Measurements from ENCODE around the gene CRYAB.
"Not testable (repeated sequence)": the region's sequence is repeated elsewhere in the genome, so short reads cannot be mapped to it uniquely, and the experiment has no call there.

CRYAB gene

GRCh38 chr11:111906680-111907079 is 4.9 kb downstream of the CRYAB start:
- no peak for DNase-seq

GRCh38 chr11:111905411-111905810 is 6.2 kb downstream of the CRYAB start:
- DNase-seq: no peak

- no peak for DNase-seq
Observed at GRCh38 chr11:111886844-111887243, 24.7 kb downstream of the CRYAB start.

DNA sequence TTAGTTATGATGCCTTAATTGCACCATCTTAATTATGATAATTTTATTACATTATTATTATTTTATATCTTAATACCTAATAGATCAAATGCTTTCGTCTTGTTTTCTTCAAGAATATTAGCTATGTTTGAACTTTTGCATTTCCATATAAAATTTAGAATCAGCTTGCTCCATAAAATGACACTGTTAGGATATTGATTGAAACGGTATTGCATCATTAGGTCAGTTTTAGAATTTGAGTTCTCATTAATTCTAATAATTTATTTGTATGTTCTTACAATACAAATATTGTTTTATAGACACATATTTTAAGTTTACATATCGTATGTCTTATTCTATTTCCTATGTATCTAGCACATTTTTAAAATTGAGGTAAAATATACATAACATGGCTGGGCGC is 25.5 kb downstream of the CRYAB start:
- no peak for DNase-seq

DNA sequence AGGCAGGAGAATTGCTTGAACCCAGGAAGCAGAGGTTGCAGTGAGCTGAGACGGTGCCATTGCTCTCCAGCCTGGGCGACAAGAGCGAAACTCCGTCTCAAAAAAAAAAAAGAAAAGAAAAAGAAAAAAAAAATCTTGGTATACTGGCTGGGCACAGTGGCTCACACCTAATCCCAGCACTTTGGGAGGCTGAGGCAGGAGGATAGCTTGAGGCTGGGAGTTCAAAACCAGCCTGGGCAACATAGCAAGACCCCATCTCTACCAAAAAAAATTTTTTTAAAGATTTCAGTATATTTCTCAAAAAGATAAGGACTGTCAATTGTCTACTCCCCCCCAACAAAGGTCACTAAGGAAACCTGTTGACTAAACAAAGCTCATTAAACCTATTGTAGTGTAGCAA is 26.5 kb downstream of the CRYAB start:
- DNase-seq: not testable (repeated sequence)

- DNase-seq: no peak
Observed at GRCh38 chr11:111882202-111882601, 29.4 kb downstream of the CRYAB start.

GRCh38 chr11:111879637-111879960 is 32.0 kb downstream of the CRYAB start:
- DNase-seq: no peak

DNA sequence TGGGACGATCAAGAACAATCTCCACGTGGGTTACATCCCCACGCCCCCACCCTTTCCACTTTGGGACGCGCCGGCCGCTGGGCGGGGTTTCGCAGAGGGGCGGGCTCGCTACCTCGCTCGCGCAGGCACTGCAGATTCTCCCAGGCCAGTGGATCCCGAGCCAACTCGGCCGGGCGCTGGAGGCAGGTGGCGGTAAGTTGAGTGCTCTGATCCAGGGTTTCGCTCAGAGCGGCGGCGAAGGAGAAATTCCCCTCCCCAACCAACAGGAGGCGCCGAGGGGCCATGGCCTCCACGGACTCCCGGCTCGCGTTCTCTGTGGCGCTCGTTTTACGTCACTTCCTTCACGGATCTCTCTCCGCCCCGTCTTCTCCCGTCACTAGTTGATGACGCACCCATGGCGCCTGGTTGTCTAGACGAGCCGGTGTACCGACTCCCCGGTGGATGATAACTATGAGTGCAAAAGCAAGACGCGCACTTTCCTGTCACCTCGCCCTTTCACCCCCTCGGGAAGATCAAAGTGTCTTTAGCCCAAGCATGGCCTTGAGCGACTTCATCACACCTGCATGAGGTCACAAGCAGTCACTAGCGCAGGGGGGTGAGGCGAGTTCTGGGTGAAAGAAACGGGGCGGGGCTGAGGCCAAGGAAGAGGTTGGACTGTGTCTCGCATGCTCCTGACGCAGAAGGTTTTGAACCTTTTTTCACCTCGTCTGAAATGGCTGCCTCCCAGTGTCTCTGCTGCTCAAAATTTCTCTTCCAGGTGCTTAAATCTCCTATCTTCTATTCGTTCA is 32.5 kb downstream of the CRYAB start, which contains the start of the genes CFAP68 and FDXACB1:
Gene CFAP68 (plus strand): TSS at position 693 of the 788 bp plus-strand sequence. CDS start 20 bp downstream, at position 713.
Gene FDXACB1 (minus strand): TSS at position 317 of the 788 bp plus-strand sequence. CDS start 33 bp downstream, at position 284.
- peak; percentile 91 to 93 for DNase-seq

- DNase-seq: peak in 1 of 2 experiments; percentile 17
Observed at GRCh38 chr11:111878385-111878848, 33.2 kb downstream of the CRYAB start.

DNA sequence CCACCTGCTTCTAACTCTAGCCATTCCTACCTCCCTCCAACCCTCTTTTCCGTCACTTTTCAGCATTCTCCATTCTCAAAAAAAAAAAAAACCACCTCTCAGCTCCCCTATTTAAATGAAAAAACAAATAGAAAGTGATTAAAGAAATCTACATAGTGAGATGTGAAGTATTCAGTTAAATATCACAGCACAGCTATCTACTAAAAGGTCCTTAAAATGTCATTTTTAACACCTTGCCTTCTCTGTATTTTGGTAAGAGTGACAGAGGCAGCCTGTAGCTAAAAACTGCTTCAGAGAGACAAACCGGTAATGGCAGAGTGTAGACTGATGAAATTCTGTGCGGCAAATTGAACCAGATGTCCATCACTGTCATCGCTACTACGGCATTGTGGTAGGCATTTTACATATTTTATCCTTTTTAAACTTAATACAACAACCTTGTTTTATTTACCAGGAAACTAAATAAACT is 39.8 kb downstream of the CRYAB start:
- DNase-seq: no peak

DNA sequence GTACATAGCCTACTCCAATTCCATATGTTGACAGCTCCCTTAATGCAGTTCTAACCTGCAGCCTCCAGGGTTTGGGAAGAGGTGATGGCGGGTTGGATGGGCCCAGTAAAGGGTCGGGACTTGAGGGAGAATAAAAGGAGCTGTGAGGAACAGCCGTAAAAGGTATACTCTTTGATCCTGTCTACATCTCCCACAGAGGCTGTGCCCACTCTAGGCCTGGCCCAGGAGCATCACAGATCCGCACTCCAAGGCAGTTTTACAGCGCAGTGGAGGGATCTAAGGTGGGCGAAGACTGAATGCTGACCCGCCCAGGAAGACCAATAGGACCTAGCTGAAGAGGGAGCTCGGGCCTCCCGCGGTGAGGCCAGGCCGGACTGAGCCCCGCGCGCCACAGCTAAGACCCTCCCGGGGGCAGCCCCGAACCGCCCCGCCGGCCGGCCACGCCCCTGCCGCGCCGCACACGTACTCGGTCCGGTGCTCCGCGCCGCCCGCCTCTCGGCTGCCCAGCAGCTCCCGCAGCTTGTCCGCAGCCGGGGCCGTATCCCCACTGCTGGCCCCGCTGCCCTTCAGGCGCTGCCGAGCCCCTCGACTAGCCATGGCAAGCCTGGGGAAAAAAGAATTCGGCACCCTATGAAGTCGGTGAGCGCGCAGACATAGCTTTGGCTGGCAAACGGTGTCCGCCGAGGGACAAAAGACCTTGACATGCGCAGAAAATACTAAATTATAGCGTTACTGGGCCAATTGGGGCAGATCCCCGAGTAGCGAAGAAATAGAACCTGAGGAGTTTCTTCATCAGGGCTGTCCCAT is 40.5 kb downstream of the CRYAB start, which contains the start of gene ALG9:
Gene ALG9 (minus strand): TSS at position 696 of the 807 bp plus-strand sequence. CDS start 99 bp downstream, at position 597.
- peak; percentile 52 to 57 for DNase-seq

GRCh38 chr11:111870522-111870885 is 41.1 kb downstream of the CRYAB start:
- peak in 1 of 2 experiments; percentile 37 for DNase-seq

DNA sequence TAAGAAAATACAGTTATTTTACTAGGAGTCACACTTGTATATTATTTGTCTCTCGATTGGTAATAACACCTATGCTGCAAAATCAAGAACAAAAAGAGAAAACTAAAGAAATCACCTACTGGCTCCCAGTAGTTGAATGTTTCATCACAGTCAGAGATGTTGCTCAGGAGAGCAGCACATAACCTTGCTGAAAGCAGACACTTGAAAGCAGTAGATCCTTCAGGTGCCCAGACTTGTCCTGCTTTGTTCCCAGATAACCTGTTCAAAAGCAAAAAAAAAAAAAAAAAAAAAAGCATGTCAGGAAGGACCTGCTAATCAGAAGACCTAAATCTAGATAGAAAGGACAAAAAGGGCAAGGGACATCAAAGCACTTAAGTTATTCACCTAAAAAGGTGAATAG is 41.5 kb downstream of the CRYAB start:
- peak in 1 of 2 experiments; percentile 4 for DNase-seq

GRCh38 chr11:111860257-111860656 is 51.3 kb downstream of the CRYAB start:
- DNase-seq: no peak
